Measurements from ENCODE around the gene VAV1. TPM values are rescaled to one million over a fixed set of nuclear protein-coding genes. Genes with fewer than 3 reads are reported as not detected.

The VAV1 gene
- total and polyA plus RNA-seq, 2 of the 13 experiments (the other 11 are each of a cell fraction or from before 2014, with no cell fraction given) = not detected

DNA sequence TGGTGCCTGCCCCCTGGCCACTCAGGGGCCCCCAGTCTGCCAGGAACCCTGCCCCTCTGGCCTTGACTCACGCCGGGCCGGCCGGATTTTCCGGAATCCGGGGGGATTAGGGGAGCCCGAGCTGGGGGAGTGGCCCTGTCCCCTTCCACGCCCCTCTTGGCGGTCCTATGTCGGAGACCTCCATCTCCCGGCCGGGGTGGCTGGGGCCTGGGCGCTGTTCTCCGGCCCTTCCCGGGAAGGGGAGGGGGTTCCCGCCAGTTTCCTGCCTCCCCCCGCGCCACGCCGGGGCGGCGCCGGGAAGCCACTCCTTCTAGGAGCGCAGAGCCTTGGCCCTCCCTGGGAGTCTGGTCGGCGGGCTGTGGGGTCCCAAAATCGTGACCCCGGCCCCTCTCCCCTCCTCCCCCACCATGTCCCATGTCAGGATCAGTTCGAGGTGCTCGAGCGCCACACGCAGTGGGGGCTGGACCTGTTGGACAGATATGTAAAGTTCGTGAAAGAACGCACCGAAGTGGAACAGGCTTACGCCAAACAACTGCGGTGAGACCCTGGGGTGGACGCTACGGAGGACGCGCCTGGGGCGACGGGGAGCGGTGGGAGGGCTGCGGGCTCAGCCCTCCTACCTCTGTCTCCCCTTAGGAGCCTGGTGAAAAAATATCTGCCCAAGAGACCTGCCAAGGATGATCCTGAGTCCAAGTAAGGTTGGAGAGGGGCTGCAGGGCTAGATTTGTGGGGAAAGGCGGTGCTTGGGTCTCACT, 31.7 kb upstream of the VAV1 start (continued):
- TF ChIP-seq ATF2 (CRISPR knock-in tag; IDR thresholded peaks at IDR 0.05) (0 out of 2 replicates have a peak, but pooled peaks have one; percentile 18), HOXA3 (CRISPR knock-in tag; IDR thresholded peaks at IDR 0.05) (peak; percentile 22; the same call in 1 of the 2 replicates), ZBTB38 (CRISPR knock-in tag; IDR thresholded peaks at IDR 0.05) (no peak), ARID5B (CRISPR knock-in tag; IDR thresholded peaks at IDR 0.05) (peak; percentile 26; the same call in 1 of the 2 replicates), FOXA3 (CRISPR knock-in tag; IDR thresholded peaks at IDR 0.05) (0 out of 2 replicates have a peak, but pooled peaks have one; percentile 8), ETV5 (CRISPR knock-in tag; IDR thresholded peaks at IDR 0.05; ENCODE audit: borderline replicate concordance) (peak; percentile 68; the same call in 1 of the 2 replicates), ZBTB14 (CRISPR knock-in tag; IDR thresholded peaks at IDR 0.05) (no peak), PITX1 (CRISPR knock-in tag; IDR thresholded peaks at IDR 0.05) (peak; percentile 88), ZNF605 (CRISPR knock-in tag; IDR thresholded peaks at IDR 0.05) (no peak), NFE2L2 (IDR thresholded peaks at IDR 0.05; ENCODE audit: low read length) (no peak), ZFP91 (CRISPR knock-in tag; IDR thresholded peaks at IDR 0.05; ENCODE audit: borderline replicate concordance) (peak; percentile 48; the same call in 1 of the 2 replicates), KLF16 (CRISPR knock-in tag; IDR thresholded peaks at IDR 0.05) (peak in 1 of 2 experiments; percentile 61; a peak in 1 of 4 replicates), SP4 (CRISPR knock-in tag; IDR thresholded peaks at IDR 0.05) (0 out of 2 replicates have a peak, but pooled peaks have one; percentile 41)
